Keratinocyte (primary cell): ENCODE data around the gene MCEMP1.

Experiments used
- CTCF ChIP-seq, 3 experiments: IDR thresholded peaks in 1 of 3; conservative IDR thresholded peaks in 1 of 3; optimal IDR thresholded peaks in 1 of 3; 2 replicates in 2 of 3; 3 replicates in 1 of 3; pipeline versions ENCODE3 to v1.5.1; 2011; ENCODE audit warnings: low read length in 3 of 3, mild to moderate bottlenecking in 3 of 3, moderate library complexity in 2 of 3, control low read depth in 1 of 3, inconsistent platforms in 1 of 3; ENCODE audit not compliant: insufficient read depth in 2 of 3; ENCODE audit errors: extremely low read depth in 1 of 3
- EZH2 ChIP-seq: IDR thresholded peaks from one replicate; pipeline ENCODE4 v1.6.1; 2012; ENCODE audit warnings: inconsistent platforms, mild to moderate bottlenecking, low read length, moderate library complexity

GRCh38 chr19:7633698-7634097 lies 43.2 kb upstream of the MCEMP1 start, which contains the start of gene PCP2:
- TF ChIP-seq EZH2 = no peak
- TF ChIP-seq CTCF (optimal IDR thresholded peaks at IDR 0.05 in 1 of 3, IDR thresholded peaks at IDR 0.05 in 1 of 3, conservative IDR thresholded peaks at IDR 0.05 in 1 of 3; ENCODE audit: extremely low read depth in 1 of 3, insufficient read depth in 2 of 3, low read length in 3 of 3) = no peak
